Pulmonary artery endothelial cell (primary cell): ENCODE data around the gene NLK. TPM values are rescaled to one million over a fixed set of nuclear protein-coding genes. Genes with fewer than 3 reads are reported as not detected.

ENCODE experiments used
- DNase-seq: peaks from one replicate; pipeline ENCODE4 v3.0.0-alpha.2; 2011; ENCODE audit warnings: low read depth, low spot score
- total RNA-seq: library from RNA; depleted of rRNA; stranded (reverse); fragments of >200 nt; gene quantifications from 2 replicates; pipeline ENCODE4 v1.2.3, GENCODE V29; 2014

NLK gene
- total RNA-seq, 1 donor from 2014 or later = 34.8 TPM

- DNase-seq = no peak
These were observed 3.2 kb upstream of the NLK start for GRCh38 chr17:28039251-28039650.

DNA sequence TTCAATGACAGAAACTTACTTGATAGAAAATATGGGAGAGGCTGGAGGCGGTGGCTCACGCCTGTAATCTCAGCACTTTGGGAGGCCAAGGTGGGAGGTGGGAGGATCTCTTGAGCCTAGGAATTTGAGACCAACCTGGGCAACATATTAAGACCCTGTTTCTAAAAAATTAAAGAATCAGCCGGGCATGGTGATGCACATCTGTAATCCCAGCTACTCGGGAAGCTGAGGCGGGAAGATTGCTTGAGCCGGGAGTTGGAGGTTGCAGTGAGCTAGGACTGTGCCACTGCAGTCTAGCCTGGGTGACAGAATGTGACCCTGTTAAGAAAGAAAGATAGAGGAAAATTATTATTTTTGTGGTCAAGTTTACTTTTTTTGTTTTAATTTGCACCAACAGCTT is 2.1 kb upstream of the NLK start:
- DNase-seq = no peak

- DNase-seq = peak; percentile 99
These were observed 1.2 kb upstream of the NLK start for GRCh38 chr17:28041068-28041843.

DNA sequence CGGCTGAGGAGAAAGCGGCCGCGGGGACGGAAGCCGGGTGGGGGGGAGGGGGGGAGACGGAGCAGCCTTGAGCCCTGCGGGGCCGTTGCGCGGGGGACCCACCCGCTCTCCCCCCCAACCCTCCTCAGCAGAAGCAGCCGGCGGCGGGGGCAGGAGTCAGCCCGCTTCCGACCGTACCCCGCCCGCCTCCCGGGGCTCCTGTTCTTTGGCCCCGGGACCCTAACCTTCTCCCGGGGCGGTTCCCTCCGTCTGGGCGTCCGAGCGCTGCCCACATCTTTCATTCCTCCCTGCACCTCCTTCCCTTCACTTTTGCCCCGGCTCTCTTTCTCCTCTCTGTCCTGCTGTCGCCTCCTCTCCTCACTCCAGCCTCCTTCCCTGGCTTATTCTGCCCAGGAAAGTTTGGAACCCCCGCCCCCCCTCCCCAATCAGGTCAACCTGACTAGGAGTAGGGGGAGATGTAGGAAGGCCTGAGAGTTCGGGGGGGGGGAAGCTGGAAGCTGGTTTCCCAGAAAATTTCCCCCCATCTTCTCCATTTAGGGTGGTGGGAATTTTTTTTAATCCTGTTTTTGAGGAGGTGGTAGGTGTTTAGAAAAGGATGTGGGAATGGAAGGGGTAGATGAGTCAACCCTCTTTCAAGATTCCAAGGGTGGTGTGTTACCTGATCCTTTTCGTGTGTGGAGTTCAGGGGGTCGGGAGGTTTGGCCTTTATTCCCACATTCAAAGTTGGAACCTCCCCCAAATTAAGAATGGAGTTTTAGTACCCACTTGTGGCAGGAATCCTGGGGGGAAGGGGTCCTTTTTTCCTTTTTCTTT is 427 bp upstream of the NLK start:
- no peak for DNase-seq

GRCh38 chr17:28042721-28043291 is 329 bp downstream of the NLK start:
- DNase-seq = no peak

- DNase-seq = no peak
These were observed 819 bp downstream of the NLK start for GRCh38 chr17:28043296-28043695.

DNA sequence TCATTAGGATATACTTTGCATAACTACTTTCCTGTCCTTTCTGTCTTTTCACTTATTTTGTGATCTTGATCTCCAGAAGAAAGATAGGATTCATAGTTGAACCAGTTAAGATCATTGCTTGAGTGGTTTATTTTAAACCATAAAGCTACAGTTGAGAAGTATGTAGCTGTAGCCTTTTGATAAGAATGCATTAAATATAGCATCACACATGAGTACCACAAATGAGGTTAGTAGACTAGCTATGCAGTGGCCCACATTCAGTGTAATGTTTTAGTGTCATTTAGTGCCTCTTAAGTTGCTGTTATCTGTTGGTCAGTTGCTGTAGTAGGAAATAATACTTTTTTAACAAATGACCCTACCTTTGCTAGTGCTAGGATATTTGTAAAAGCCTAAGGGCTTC is 1.3 kb downstream of the NLK start:
- no peak for DNase-seq

GRCh38 chr17:28045304-28045703 is 2.8 kb downstream of the NLK start:
- DNase-seq = no peak

GRCh38 chr17:28046034-28046825 is 3.8 kb downstream of the NLK start:
- no peak for DNase-seq

- no peak for DNase-seq
These were observed 5.3 kb downstream of the NLK start for GRCh38 chr17:28047806-28048205.

DNA sequence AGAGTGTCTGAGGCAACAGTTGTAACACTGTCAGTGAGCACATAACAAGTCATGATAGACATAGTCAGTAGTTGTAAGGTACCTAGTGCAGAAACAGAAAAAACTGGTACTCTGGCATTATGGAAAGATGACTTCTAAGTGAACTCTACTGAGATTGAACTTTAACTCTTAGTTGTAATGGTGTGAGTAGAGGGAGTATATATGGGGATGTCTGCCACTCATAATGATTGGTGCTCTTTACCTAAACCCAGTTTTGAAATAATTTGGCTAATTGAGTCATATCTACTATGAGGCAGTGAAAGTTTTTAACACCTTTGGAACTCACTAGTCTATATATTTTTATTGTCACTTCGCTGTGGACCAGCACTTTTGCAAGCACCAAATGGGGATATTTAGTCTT is 6.6 kb downstream of the NLK start:
- DNase-seq = no peak

DNA sequence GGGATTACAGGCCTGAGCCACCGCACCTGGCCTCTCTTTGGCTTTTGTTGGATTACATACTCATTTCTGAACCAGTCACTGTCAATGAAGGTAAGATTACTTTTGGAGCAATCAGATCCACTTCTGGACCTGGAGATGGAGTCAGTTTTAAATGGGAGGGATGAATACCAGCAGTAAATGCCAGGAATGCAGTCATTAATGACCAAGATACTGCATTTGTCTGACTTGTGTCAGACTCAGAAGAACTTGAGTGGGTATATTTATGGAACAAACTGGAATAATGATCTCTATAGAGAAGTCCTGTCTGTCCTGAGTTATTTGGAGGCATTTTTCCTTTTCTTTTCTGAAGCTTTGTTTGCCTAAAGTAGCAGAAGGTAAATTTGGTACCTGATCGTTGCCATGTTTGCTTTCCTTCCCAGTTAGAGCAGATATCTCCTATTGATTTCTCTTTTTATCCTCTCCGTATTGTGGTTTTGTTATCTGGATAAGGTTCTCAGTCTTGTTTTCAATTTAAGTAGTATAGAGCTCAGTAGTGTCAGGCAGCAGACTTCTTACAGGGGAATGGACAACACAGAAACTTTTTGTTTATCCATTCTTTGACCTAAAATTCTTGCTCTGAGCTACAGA is 10.7 kb downstream of the NLK start:
- no peak for DNase-seq

- DNase-seq = no peak
These were observed 11.2 kb downstream of the NLK start for GRCh38 chr17:28053725-28054124.

DNA sequence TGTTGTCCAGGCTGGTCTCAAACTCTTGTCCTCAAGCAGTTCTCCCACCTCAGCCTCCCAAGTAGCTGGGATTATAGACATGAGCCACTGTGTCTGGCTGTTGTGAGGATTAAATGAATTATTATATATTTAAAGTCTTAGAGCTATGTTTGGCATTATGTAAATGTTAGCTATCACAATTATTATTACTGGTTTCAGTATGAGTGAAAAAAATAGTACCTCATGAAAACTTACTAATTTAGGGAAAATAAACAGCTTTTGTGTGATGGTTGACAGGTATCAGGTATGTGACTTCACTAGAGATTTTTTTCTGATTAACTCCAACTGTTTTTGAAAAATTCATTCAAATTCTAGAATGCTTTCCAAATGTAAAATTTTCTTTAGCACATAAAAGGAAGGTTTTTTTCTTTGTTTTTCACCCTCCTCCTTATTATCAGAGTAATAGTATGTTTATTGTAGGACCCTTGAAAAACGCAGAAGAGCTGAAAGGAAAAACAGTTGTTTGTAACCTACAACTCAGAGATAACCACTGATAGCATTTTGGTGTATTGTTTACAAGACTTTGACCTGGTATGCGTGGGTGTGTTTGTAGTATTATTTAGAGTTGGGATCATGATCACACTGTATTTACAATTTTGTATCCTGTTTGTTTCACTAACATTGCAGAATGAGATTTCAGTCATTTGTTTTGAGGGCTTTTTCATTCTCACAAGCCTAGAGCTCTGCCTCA is 13.2 kb downstream of the NLK start:
- no peak for DNase-seq

DNA sequence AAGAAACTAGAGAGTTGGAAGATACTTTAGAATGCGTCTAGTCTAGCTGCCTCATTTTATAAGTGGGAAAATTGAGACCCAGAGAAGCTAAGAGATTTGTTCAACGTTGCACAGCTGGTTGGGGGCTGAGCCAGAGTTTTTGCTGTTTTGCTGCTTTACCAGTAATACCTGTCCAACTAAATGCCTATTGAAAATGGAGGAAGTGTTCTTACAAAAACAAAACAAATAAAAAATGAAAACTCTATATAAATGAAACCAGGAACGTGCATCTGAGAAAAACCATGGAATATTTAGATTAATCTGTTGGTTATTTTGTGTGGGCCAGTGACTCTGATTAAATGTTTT is 13.8 kb downstream of the NLK start:
- no peak for DNase-seq

DNA sequence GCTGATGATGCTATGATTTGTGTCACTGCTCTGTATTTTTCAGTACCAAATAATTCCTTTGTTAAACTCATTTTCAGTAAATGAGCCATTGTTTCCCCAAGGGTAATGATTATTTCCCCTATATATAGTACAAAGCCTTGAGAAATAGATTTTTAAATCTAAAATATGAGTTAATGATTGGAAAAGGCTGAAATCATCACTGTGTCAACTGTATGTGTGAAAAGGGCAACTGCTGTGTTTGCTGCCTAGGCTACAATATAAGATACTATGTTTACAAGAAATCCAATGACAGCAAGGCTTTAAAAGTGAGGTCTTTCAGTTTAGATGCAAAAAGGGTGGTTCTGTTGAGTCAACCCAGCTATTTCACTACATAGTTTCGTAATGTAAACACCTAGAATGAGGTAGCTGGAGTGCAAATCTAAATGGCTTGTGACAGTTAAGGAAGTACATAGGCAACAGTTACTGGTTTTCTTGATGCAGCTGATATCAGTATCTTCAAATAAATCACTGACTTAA is 15.3 kb downstream of the NLK start:
- DNase-seq = no peak

DNA sequence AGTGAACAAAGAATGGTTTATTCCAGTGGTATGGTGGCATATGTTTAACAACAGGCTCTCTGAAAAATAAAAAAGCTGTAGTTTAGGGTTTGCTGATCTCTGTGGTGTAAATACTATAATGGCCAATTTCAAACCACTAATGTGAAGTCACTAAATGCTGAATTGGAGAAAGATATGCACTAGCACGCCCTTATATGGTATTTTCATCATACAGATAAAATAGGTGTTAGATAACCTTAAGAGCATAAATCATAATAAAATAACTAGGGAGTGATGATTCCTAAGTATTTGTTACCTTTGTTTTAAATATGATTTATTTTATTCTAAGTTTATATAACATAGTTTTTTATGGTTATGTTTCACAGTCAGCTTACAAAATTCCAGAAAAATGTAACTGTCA is 17.2 kb downstream of the NLK start:
- DNase-seq = no peak

GRCh38 chr17:28065706-28066105 is 23.2 kb downstream of the NLK start:
- DNase-seq = no peak

DNA sequence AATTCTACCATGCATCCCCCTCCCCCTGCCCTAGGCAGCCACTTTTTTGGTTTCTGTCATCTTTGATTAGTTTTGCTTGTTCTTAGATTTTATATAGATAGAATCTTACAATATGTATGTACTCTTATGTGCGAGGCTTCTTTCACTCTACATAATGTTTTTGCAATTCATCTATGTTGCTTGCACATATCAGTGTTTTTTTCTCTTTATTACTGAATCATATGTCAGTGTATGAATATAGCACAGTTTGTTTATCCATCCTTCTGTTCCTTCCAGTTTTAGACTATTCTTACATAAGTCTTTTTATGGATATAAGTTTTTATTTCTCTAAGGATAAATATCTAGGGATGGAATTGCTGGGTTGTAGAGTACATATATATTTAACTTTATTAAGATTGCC is 26.6 kb downstream of the NLK start:
- DNase-seq = no peak

DNA sequence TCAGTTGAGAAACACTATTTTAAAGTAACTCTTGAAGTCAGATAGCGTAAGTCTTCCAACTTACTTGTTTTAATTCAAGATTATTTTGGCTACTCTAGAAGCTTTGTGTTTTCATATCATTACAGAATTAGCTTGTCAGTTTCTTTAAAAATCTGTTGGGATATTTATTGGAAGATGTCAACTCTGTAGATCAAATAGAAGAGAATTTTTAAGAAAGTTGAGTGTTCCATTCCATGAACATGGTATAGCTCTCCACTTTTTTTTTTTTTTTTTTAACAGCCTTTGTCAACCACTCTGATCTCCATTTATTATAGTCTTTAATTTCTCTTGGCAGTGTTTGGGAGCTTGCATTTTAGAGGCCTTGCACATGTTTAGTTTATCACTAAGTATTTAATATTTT is 28.7 kb downstream of the NLK start:
- no peak for DNase-seq
